Esophagus squamous epithelium (tissue), 5 donors: ENCODE results near the gene TIGD6. TPM values are rescaled to one million over a fixed set of nuclear protein-coding genes. Genes with fewer than 3 reads are reported as not detected.

ENCODE experiments used
- DNase-seq: peaks from one replicate; lab custom pipeline; 2025; lab: John Stamatoyannopoulos, UW
- H3K27ac ChIP-seq, 4 donors: fragments of 200-600 bp; sonication (generic); one replicate each; pipeline ENCODE4 v1.5.1; 2016 to 2019; ENCODE audit warnings: mild to moderate bottlenecking in 1 of 4
- H3K27me3 ChIP-seq, 4 donors: fragments of 200-600 bp; sonication (generic); 1 replicate in 3 of 4; 2 replicates in 1 of 4; pipeline versions ENCODE4 v1.5.1 to v1.6.0; 2017 to 2021; ENCODE audit warnings: antibody characterized with exemption in 1 of 4
- H3K36me3 ChIP-seq, 3 donors: fragments of 200-600 bp; sonication (generic); one replicate each; pipeline ENCODE4 v1.5.1; 2016 to 2019
- H3K4me1 ChIP-seq, 3 donors: fragments of 200-600 bp; sonication (generic); one replicate each; pipeline ENCODE4 v1.5.1; 2017 to 2019
- H3K4me3 ChIP-seq, 4 donors: fragments of 200-600 bp; sonication (generic); 1 replicate in 3 of 4; 2 replicates in 1 of 4; pipeline ENCODE4 v1.5.1; 2016 to 2019; ENCODE audit warnings: mild to moderate bottlenecking in 2 of 4, moderate library complexity in 1 of 4
- H3K9me3 ChIP-seq, 3 donors: fragments of 200-600 bp; sonication (generic); one replicate each; pipeline ENCODE4 v1.5.1; 2016 to 2019
- CTCF ChIP-seq, 6 experiments: fragments of 450-650 bp in 4 of 6; fragments of 200-600 bp in 2 of 6; sonication (generic) in 2 of 6; IDR thresholded peaks; one replicate each; pipeline ENCODE4 v1.5.1; 2016 to 2019; ENCODE audit warnings: antibody characterized with exemption in 6 of 6, mild to moderate bottlenecking in 4 of 6, moderate library complexity in 4 of 6
- POLR2A ChIP-seq, 4 donors: fragments of 450-650 bp; IDR thresholded peaks; one replicate each; pipeline ENCODE4 v1.6.1; 2017; ENCODE audit warnings: antibody characterized with exemption in 4 of 4, mild to moderate bottlenecking in 4 of 4, moderate library complexity in 3 of 4
- whole genome bisulfite sequencing, 2 donors: methylation state at CpG; one replicate each; pipeline ENCODE4 v1.1.5; 2018; 5-methylcytosine and 5-hydroxymethylcytosine counted together
- intact Hi-C: fragments of 100-400 bp; cut with DNase I; formaldehyde crosslinking; loops from one replicate; pipeline ENCODE4 v1.15.0; 2022
- total RNA-seq, 4 donors: library from RNA; depleted of rRNA; stranded (reverse); fragments of >200 nt; gene quantifications; one replicate each; pipeline ENCODE4 v1.1.0, GENCODE V29; 2016
- donor health status: DM: yes; HTN: yes; CAD: no.

The TIGD6 gene
- total RNA-seq, 4 donors from 2014 or later, result 1.1 to 4.0 (median 1.4) TPM

DNA sequence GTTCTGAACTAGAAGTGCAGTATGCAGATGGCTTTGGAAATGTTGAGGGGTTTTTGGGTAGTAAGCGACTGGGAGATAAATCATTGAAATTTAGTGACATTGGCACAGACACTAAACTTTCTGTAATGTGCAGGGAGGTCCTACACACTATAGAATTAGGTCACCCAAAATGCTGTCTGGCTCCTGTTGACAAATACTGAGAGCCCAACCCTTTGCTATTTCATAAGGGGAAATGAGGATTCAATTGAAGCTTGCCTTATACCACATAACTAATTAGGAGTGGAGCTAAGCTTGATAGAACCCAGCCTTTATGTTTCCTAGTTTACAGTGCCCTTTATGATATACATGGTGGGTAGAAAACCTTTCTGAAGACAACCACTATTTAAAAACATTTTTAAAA, 22.7 kb upstream of the TIGD6 start:
- Histone ChIP-seq H3K27me3 (no peaks in the 10 kb centered on the region), H3K36me3 (peaks cover 4 to 90% (median 22%) of the 10 kb centered on the region in 3 donors), H3K4me3 (no peak overlapping the region), H3K4me1 (peaks cover 0 to 39% (median 18%) of the 10 kb centered on the region in 3 donors), H3K9me3 (no peaks in the 10 kb centered on the region), H3K27ac (peak overlapping the region in 3 of 4 donors; percentile 65 to 80 (median 78))
- WGBS, 2 donors, result 86 to 100% methylated on average over 1 of the region's 1 CpG
- TF ChIP-seq POLR2A (IDR thresholded peaks at IDR 0.05), result no peak
- TF ChIP-seq CTCF (IDR thresholded peaks at IDR 0.05), result no peak
- intact Hi-C loops, result no loop called here
- no peak for DNase-seq

DNA sequence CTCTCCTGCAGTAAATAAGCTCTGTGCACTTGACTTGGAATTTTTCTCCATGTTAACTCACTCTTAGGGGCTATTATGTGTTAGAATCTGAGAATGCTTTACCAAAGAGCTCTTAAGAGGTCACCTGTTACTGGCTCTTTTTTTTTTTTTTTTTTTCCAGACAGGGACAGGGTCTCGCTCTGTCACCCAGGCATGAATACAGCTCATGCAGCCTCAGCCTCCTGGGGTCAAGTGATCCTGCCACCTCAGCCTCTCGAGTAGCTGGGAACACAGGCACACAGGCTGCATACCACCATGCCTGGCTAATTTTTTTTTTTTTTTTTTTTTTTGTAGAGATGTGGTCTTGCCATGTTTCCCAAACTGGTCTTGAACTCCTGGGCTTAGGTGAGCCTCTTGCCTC, 22.2 kb upstream of the TIGD6 start:
- Histone ChIP-seq H3K9me3 (no peaks in the 10 kb centered on the region), H3K36me3 (peaks cover 4 to 89% (median 19%) of the 10 kb centered on the region in 3 donors), H3K27ac (peak overlapping the region; percentile 65 to 80 (median 77)), H3K4me3 (no peak overlapping the region), H3K4me1 (peaks cover 0 to 44% (median 18%) of the 10 kb centered on the region in 3 donors), H3K27me3 (no peaks in the 10 kb centered on the region)
- WGBS, 2 donors, result 81 to 94% methylated on average over 2 of the region's 2 CpGs
- intact Hi-C loops, result no loop called here
- no peak for TF ChIP-seq POLR2A (IDR thresholded peaks at IDR 0.05)
- TF ChIP-seq CTCF (IDR thresholded peaks at IDR 0.05), result no peak
- DNase-seq, result no peak

GRCh38 chr5:150022158-150022531, 21.7 kb upstream of the TIGD6 start:
- peak overlapping the region; percentile 65 to 80 (median 77) for H3K27ac ChIP-seq
- intact Hi-C loops, result no loop called here
- no peak for DNase-seq
- TF ChIP-seq CTCF (IDR thresholded peaks at IDR 0.05), result no peak
- TF ChIP-seq POLR2A (IDR thresholded peaks at IDR 0.05), result no peak
- peaks cover 4 to 84% (median 14%) of the 10 kb centered on the region in 3 donors for H3K36me3 ChIP-seq
- no peak overlapping the region for H3K4me3 ChIP-seq
- H3K27me3 ChIP-seq, result no peaks in the 10 kb centered on the region
- peaks cover 0 to 49% (median 18%) of the 10 kb centered on the region in 3 donors for H3K4me1 ChIP-seq
- 18 to 50% methylated on average over 1 of the region's 1 CpG for WGBS, 2 donors
- no peaks in the 10 kb centered on the region for H3K9me3 ChIP-seq

GRCh38 chr5:150021491-150022157, 21.2 kb upstream of the TIGD6 start:
- H3K27me3 ChIP-seq, result no peaks in the 10 kb centered on the region
- peak overlapping the region; percentile 65 to 80 (median 77) for H3K27ac ChIP-seq
- peaks cover 0 to 52% (median 18%) of the 10 kb centered on the region in 3 donors for H3K4me1 ChIP-seq
- H3K4me3 ChIP-seq, result peak overlapping the region in 1 of 4 donors; percentile 25
- no peak for TF ChIP-seq CTCF (IDR thresholded peaks at IDR 0.05)
- TF ChIP-seq POLR2A (IDR thresholded peaks at IDR 0.05), result no peak
- no peak for DNase-seq
- intact Hi-C loops, result no loop called here
- WGBS, 2 donors, result 59 to 64% methylated on average over 12 to 13 of the region's 13 CpGs
- H3K36me3 ChIP-seq, result peaks cover 4 to 78% (median 11%) of the 10 kb centered on the region in 3 donors
- H3K9me3 ChIP-seq, result no peaks in the 10 kb centered on the region

GRCh38 chr5:150020249-150020648, 19.8 kb upstream of the TIGD6 start:
- 88 to 93% methylated on average over 1 of the region's 1 CpG for WGBS, 2 donors
- peak overlapping the region in 2 of 4 donors; percentile 78 to 80 for H3K27ac ChIP-seq
- H3K9me3 ChIP-seq, result peaks cover 0 to 6% (median 0%) of the 10 kb centered on the region in 3 donors
- H3K27me3 ChIP-seq, result no peaks in the 10 kb centered on the region
- TF ChIP-seq CTCF (IDR thresholded peaks at IDR 0.05) (no peak), POLR2A (IDR thresholded peaks at IDR 0.05) (no peak)
- peaks cover 6 to 78% (median 10%) of the 10 kb centered on the region in 3 donors for H3K36me3 ChIP-seq
- DNase-seq, result no peak
- intact Hi-C loops, result no loop called here
- no peak overlapping the region for H3K4me3 ChIP-seq
- peaks cover 0 to 52% (median 18%) of the 10 kb centered on the region in 3 donors for H3K4me1 ChIP-seq
